Left ventricle myocardium superior (tissue), 1 donor: ENCODE results near the gene IGFBP7. TPM values are rescaled to one million over a fixed set of nuclear protein-coding genes. Genes with fewer than 3 reads are reported as not detected.

Experiments used
- ATAC-seq: fragments of 200-7000 bp; cut with Tn5 transposase; one replicate; pipeline ENCODE4 v1.9.1; 2020; ENCODE audit warnings: mild to moderate bottlenecking, moderate library complexity
- DNase-seq: peaks from one replicate; pipeline ENCODE4 v3.0.0-alpha.2; 2020
- intact Hi-C: fragments of 100-400 bp; cut with micrococcal nuclease; formaldehyde crosslinking; loops from one replicate; pipeline ENCODE4 v1.11.0; 2022
- total RNA-seq: library from RNA; stranded (reverse); fragmentation: NEBNext Ultra II Directional; extraction: Animal tissue kit (Norgen Biotek cat#: 25700); gene quantifications from one replicate; pipeline ENCODE4 v1.2.1, GENCODE V29; 2021
- donor health status: DM: no; HTN: yes; CAD: no; lungs with severe emphysema.

IGFBP7 gene
- total RNA-seq, 1 donor from 2014 or later, result 723 TPM

GRCh38 chr4:57100979-57101651, 9.1 kb downstream of the IGFBP7 start:
- intact Hi-C loops, result no loop called here
- no peak for DNase-seq
- ATAC-seq, result no peak

- ATAC-seq, result no peak
- intact Hi-C loops, result no loop called here
- no peak for DNase-seq
Measured at GRCh38 chr4:57099363-57099762, 10.8 kb downstream of the IGFBP7 start.

- intact Hi-C loops, result no loop called here
- ATAC-seq (no peak), DNase-seq (no peak)
Measured at GRCh38 chr4:57098941-57099340, 11.2 kb downstream of the IGFBP7 start.

GRCh38 chr4:57098415-57098814, 11.8 kb downstream of the IGFBP7 start:
- peak; percentile 48 for DNase-seq
- intact Hi-C loops, result no loop called here
- ATAC-seq, result peak; percentile 19

- ATAC-seq (no peak), DNase-seq (no peak)
- intact Hi-C loops, result no loop called here
Measured at GRCh38 chr4:57097711-57098110, 12.5 kb downstream of the IGFBP7 start.

- DNase-seq (no peak), ATAC-seq (no peak)
- intact Hi-C loops, result no loop called here
Measured at GRCh38 chr4:57095956-57096355, 14.2 kb downstream of the IGFBP7 start.

GRCh38 chr4:57095245-57095644, 14.9 kb downstream of the IGFBP7 start:
- DNase-seq (no peak), ATAC-seq (no peak)
- intact Hi-C loops, result no loop called here

- intact Hi-C loops, result no loop called here
- DNase-seq (no peak), ATAC-seq (no peak)
Measured at GRCh38 chr4:57094832-57095223, 15.4 kb downstream of the IGFBP7 start.

GRCh38 chr4:57093845-57094831, 16.0 kb downstream of the IGFBP7 start:
- DNase-seq, result peak; percentile 72
- intact Hi-C loops, result no loop called here
- ATAC-seq, result peak; percentile 92

GRCh38 chr4:57091657-57092162, 18.5 kb downstream of the IGFBP7 start:
- DNase-seq, result no peak
- no peak for ATAC-seq
- intact Hi-C loops, result no loop called here

- no peak for DNase-seq
- ATAC-seq, result no peak
- intact Hi-C loops, result no loop called here
Measured at GRCh38 chr4:57090079-57090478, 20.1 kb downstream of the IGFBP7 start.

GRCh38 chr4:57089549-57089948, 20.6 kb downstream of the IGFBP7 start:
- intact Hi-C loops, result no loop called here
- ATAC-seq (no peak), DNase-seq (no peak)

- intact Hi-C loops, result no loop called here
- DNase-seq, result no peak
- peak; percentile 88 for ATAC-seq
Measured at GRCh38 chr4:57086031-57086723, 24.0 kb downstream of the IGFBP7 start.

- intact Hi-C loops, result no loop called here
- DNase-seq (no peak), ATAC-seq (no peak)
Measured at GRCh38 chr4:57085278-57085677, 24.9 kb downstream of the IGFBP7 start.

GRCh38 chr4:57084360-57084759, 25.8 kb downstream of the IGFBP7 start:
- ATAC-seq (no peak), DNase-seq (no peak)
- intact Hi-C loops, result no loop called here

- DNase-seq (no peak), ATAC-seq (no peak)
- intact Hi-C loops, result no loop called here
Measured at GRCh38 chr4:57083090-57083489, 27.1 kb downstream of the IGFBP7 start.

- intact Hi-C loops, result no loop called here
- DNase-seq (no peak), ATAC-seq (no peak)
Measured at GRCh38 chr4:57081651-57082621, 28.2 kb downstream of the IGFBP7 start.

- DNase-seq (no peak), ATAC-seq (peak; percentile 12)
- intact Hi-C loops, result no loop called here
Measured at GRCh38 chr4:57080781-57081650, 29.2 kb downstream of the IGFBP7 start.
